ENCODE results near the gene CHAF1A. TPM values are rescaled to one million over a fixed set of nuclear protein-coding genes. Genes with fewer than 3 reads are reported as not detected.

Gene CHAF1A
- total RNA-seq, 1 experiment from 2014 or later, result 161 TPM

- ATAC-seq, result no peak
- ChIA-PET POLR2A (no interaction called here), CTCF (interaction anchor here (0.6 to 0.8 kb wide), 2 partner anchors 15 to 161 kb away, joined by 3 to 4 read pairs; no protein-coding TSS in a partner anchor)
- peaks cover 75% of the 10 kb centered on the region for H3K4me1 Mint-ChIP-seq
- H3K9me3 Mint-ChIP-seq, result no peaks in the 10 kb centered on the region
- H3K27ac Mint-ChIP-seq, result peak overlapping the region; percentile 94
- DNase-seq (ENCODE audit: low spot score), result no peak
- H3K4me3 Mint-ChIP-seq, result peak overlapping the region; percentile 27
- peaks cover 41% of the 10 kb centered on the region for H3K36me3 Mint-ChIP-seq
- TF ChIP-seq ARID4B (CRISPR knock-in tag; IDR thresholded peaks at IDR 0.05; ENCODE audit: borderline replicate concordance) (no peak), HMGXB4 (CRISPR knock-in tag; IDR thresholded peaks at IDR 0.05) (no peak), ETV6 (CRISPR knock-in tag; IDR thresholded peaks at IDR 0.05) (no peak)
- H3K27me3 Mint-ChIP-seq (ENCODE audit: low read depth), result no peaks in the 10 kb centered on the region
Observed at GRCh38 chr19:4405977-4406376, 3.5 kb downstream of the CHAF1A start.

GRCh38 chr19:4406626-4407025, 4.2 kb downstream of the CHAF1A start:
- H3K36me3 Mint-ChIP-seq, result peaks cover 45% of the 10 kb centered on the region
- no peak overlapping the region; the same call in 1 of the 2 replicates for H3K4me3 Mint-ChIP-seq
- peaks cover 72% of the 10 kb centered on the region for H3K4me1 Mint-ChIP-seq
- no peaks in the 10 kb centered on the region for H3K27me3 Mint-ChIP-seq (ENCODE audit: low read depth)
- CTCF ChIA-PET, result no interaction called here
- DNase-seq (ENCODE audit: low spot score) (no peak), ATAC-seq (no peak)
- H3K27ac Mint-ChIP-seq, result peak overlapping the region; percentile 90
- H3K9me3 Mint-ChIP-seq, result no peaks in the 10 kb centered on the region
- TF ChIP-seq KAT7 (CRISPR knock-in tag; IDR thresholded peaks at IDR 0.05; ENCODE audit: borderline replicate concordance) (no peak), ATF3 (CRISPR knock-in tag; conservative IDR thresholded peaks at IDR 0.05) (no peak), AR (CRISPR knock-in tag; IDR thresholded peaks at IDR 0.05) (no peak), ZNF425 (CRISPR knock-in tag; conservative IDR thresholded peaks at IDR 0.05) (no peak), ZSCAN18 (CRISPR knock-in tag; IDR thresholded peaks at IDR 0.05) (no peak), ARID4B (CRISPR knock-in tag; IDR thresholded peaks at IDR 0.05; ENCODE audit: borderline replicate concordance) (no peak)
- POLR2A ChIA-PET, result no interaction called here
